ENCODE data around the gene EXOC4. TPM values are rescaled to one million over a fixed set of nuclear protein-coding genes. Genes with fewer than 3 reads are reported as not detected.

EXOC4 gene
- total RNA-seq, 1 experiment from 2014 or later, result 71.0 TPM

DNA sequence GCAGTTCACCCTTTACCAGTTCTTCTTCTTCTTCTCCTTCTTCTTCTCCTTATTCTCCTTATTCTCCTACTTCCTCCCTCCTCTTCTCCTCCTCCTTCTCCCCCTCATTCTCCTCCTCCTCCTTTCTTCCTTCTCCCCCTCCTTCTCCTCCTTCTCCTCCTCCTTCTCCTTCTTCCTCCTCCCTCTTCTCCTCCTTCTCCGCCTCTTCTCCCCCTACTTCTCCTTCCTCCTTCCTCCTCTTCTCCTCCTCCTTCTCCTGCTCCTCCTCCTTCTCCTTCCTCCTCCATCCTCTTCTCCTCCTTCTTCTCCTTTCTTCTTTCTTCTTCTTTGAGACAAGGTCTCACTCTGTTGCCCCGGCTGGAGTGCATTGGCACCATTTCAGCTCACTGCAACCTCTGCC is 816.3 kb downstream of the EXOC4 start:
- ChIA-PET POLR2A (no interaction called here), CTCF (no interaction called here)
- TF ChIP-seq SIN3A (IDR thresholded peaks at IDR 0.05; ENCODE audit: borderline replicate concordance, insufficient read depth, low read depth, low read length) (no peak), POLR2AphosphoS5 (IDR thresholded peaks at IDR 0.05; ENCODE audit: low read depth, low read length) (no peak), TCF7L2 (IDR thresholded peaks at IDR 0.05; ENCODE audit: low read depth, low read length) (no peak)
- TF ChIP-seq, protein P1, sequence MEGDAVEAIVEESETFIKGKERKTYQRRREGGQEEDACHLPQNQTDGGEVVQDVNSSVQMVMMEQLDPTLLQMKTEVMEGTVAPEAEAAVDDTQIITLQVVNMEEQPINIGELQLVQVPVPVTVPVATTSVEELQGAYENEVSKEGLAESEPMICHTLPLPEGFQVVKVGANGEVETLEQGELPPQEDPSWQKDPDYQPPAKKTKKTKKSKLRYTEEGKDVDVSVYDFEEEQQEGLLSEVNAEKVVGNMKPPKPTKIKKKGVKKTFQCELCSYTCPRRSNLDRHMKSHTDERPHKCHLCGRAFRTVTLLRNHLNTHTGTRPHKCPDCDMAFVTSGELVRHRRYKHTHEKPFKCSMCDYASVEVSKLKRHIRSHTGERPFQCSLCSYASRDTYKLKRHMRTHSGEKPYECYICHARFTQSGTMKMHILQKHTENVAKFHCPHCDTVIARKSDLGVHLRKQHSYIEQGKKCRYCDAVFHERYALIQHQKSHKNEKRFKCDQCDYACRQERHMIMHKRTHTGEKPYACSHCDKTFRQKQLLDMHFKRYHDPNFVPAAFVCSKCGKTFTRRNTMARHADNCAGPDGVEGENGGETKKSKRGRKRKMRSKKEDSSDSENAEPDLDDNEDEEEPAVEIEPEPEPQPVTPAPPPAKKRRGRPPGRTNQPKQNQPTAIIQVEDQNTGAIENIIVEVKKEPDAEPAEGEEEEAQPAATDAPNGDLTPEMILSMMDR (IDR thresholded peaks at IDR 0.05), result no peak
- TF ChIP-seq, protein P2, sequence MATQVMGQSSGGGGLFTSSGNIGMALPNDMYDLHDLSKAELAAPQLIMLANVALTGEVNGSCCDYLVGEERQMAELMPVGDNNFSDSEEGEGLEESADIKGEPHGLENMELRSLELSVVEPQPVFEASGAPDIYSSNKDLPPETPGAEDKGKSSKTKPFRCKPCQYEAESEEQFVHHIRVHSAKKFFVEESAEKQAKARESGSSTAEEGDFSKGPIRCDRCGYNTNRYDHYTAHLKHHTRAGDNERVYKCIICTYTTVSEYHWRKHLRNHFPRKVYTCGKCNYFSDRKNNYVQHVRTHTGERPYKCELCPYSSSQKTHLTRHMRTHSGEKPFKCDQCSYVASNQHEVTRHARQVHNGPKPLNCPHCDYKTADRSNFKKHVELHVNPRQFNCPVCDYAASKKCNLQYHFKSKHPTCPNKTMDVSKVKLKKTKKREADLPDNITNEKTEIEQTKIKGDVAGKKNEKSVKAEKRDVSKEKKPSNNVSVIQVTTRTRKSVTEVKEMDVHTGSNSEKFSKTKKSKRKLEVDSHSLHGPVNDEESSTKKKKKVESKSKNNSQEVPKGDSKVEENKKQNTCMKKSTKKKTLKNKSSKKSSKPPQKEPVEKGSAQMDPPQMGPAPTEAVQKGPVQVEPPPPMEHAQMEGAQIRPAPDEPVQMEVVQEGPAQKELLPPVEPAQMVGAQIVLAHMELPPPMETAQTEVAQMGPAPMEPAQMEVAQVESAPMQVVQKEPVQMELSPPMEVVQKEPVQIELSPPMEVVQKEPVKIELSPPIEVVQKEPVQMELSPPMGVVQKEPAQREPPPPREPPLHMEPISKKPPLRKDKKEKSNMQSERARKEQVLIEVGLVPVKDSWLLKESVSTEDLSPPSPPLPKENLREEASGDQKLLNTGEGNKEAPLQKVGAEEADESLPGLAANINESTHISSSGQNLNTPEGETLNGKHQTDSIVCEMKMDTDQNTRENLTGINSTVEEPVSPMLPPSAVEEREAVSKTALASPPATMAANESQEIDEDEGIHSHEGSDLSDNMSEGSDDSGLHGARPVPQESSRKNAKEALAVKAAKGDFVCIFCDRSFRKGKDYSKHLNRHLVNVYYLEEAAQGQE (IDR thresholded peaks at IDR 0.05; ENCODE audit: insufficient read depth in 1 of 2, low read depth in 2 of 2, low read length in 1 of 2), result no peak
- no peak overlapping the region for H3K27ac ChIP-seq (ENCODE audit: low read length)
- no peaks in the 10 kb centered on the region for H3K36me3 ChIP-seq (ENCODE audit: control insufficient read depth, insufficient read depth, low read length)
- H3K27me3 ChIP-seq (ENCODE audit: control insufficient read depth, insufficient read depth, low read length), result no peaks in the 10 kb centered on the region
- no peaks in the 10 kb centered on the region for H3K9me3 ChIP-seq (ENCODE audit: control insufficient read depth, insufficient read depth, low read depth, low read length)
- in situ Hi-C loops (cut with HindIII; ENCODE audit: low pct_unique_long_range_greater_than_20kb, low sequenced_read_pairs), result no loop called here
- H3K4me3 ChIP-seq (ENCODE audit: low read depth in 2 of 2, low read length in 2 of 2), result no peak overlapping the region
- intact Hi-C loops (cut with micrococcal nuclease; ENCODE audit: unreplicated experiment), result no loop called here
- no TSS peak for BruUV-seq (replicated peaks)
- DNase-seq (ENCODE audit: low read depth, low spot score), result no peak
- ATAC-seq, result no peak
- H3K4me1 ChIP-seq (ENCODE audit: control insufficient read depth, insufficient read depth, low read length), result no peaks in the 10 kb centered on the region

DNA sequence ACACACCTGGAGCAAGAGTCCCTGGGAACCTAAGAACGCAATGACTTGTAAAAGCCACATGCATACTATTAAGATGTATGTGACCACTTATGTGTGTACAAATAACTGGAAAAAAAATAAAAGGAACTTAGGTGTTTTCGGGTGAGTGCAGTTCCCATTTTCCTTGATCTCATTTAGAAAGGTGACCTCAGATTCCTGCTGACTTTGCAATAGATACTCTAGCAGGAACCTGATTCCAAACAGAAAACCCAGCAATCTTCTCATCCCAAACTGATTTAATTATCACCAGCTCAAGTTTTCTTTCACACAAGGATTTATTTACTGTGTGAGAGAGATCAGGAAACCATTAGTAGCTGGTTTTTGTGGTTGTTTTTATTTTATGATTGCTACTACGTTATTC is 817.8 kb downstream of the EXOC4 start:
- no peak for TF ChIP-seq TCF7L2 (IDR thresholded peaks at IDR 0.05; ENCODE audit: low read depth, low read length)
- TF ChIP-seq, protein P1 (IDR thresholded peaks at IDR 0.05), result no peak
- TF ChIP-seq, protein P2 (IDR thresholded peaks at IDR 0.05; ENCODE audit: insufficient read depth in 1 of 2, low read depth in 2 of 2, low read length in 1 of 2), result no peak
- no peak for TF ChIP-seq POLR2AphosphoS5 (IDR thresholded peaks at IDR 0.05; ENCODE audit: low read depth, low read length)
- no peak for TF ChIP-seq SIN3A (IDR thresholded peaks at IDR 0.05; ENCODE audit: borderline replicate concordance, insufficient read depth, low read depth, low read length)
- in situ Hi-C loops (cut with HindIII; ENCODE audit: low pct_unique_long_range_greater_than_20kb, low sequenced_read_pairs) (no loop called here), intact Hi-C loops (cut with micrococcal nuclease; ENCODE audit: unreplicated experiment) (no loop called here)
- no peak for ATAC-seq
- H3K4me3 ChIP-seq (ENCODE audit: low read depth in 2 of 2, low read length in 2 of 2), result no peak overlapping the region
- no peaks in the 10 kb centered on the region for H3K36me3 ChIP-seq (ENCODE audit: control insufficient read depth, insufficient read depth, low read length)
- ChIA-PET POLR2A (no interaction called here), CTCF (no interaction called here)
- H3K4me1 ChIP-seq (ENCODE audit: control insufficient read depth, insufficient read depth, low read length), result no peaks in the 10 kb centered on the region
- no peak overlapping the region for H3K27ac ChIP-seq (ENCODE audit: low read length)
- no peaks in the 10 kb centered on the region for H3K27me3 ChIP-seq (ENCODE audit: control insufficient read depth, insufficient read depth, low read length)
- H3K9me3 ChIP-seq (ENCODE audit: control insufficient read depth, insufficient read depth, low read depth, low read length), result no peaks in the 10 kb centered on the region
- no peak for DNase-seq (ENCODE audit: low read depth, low spot score)
- no TSS peak for BruUV-seq (replicated peaks)

All from Panc1 (cell line).